DND-41 (cell line): Measurements from ENCODE around the gene THOC1.

Experiments
- ATAC-seq: fragments of 200-7000 bp; cut with Tn5 transposase; 3 replicates; pipeline ENCODE4 v1.9.1; 2021; ENCODE audit warnings: low read depth; ENCODE audit not compliant: insufficient read depth
- DNase-seq: peaks from one replicate; pipeline ENCODE4 v3.0.0-alpha.2; 2020
- H2AFZ ChIP-seq: 2 replicates; pipeline ENCODE4 v1.6.0; 2012; ENCODE audit warnings: low read depth, low read length
- H3K27ac ChIP-seq: 2 replicates; pipeline ENCODE4 v1.5.1; 2012; ENCODE audit warnings: low read length, inconsistent platforms
- H3K27me3 ChIP-seq: fragments of 200-600 bp; sonication (generic); 2 replicates; pipeline ENCODE4 v1.6.0; 2012; ENCODE audit warnings: low read length, mild to moderate bottlenecking, inconsistent platforms; ENCODE audit not compliant: insufficient read depth, poor library complexity
- H3K36me3 ChIP-seq: 2 replicates; pipeline ENCODE4 v1.5.1; 2012; ENCODE audit warnings: low read length, inconsistent platforms; ENCODE audit not compliant: insufficient read depth
- H3K4me1 ChIP-seq: 2 replicates; pipeline ENCODE4 v1.5.1; 2012; ENCODE audit warnings: mild to moderate bottlenecking, low read length; ENCODE audit not compliant: insufficient read depth
- H3K4me2 ChIP-seq: 2 replicates; pipeline ENCODE4 v1.6.0; 2012; ENCODE audit warnings: mild to moderate bottlenecking, moderate library complexity, low read length, inconsistent platforms; ENCODE audit not compliant: insufficient read depth
- H3K4me3 ChIP-seq, 2 experiments: fragments of 200-600 bp in 1 of 2; shearing (Covaris generic) in 1 of 2; 2 replicates each; pipeline ENCODE4 v1.5.1; 2012 to 2016; ENCODE audit warnings: inconsistent platforms in 2 of 2, low read length in 2 of 2, mild to moderate bottlenecking in 2 of 2, low read depth in 1 of 2, moderate library complexity in 1 of 2
- H3K79me2 ChIP-seq: 2 replicates; pipeline ENCODE4 v1.6.0; 2012; ENCODE audit warnings: low read length, inconsistent platforms; ENCODE audit not compliant: insufficient read depth
- H3K9ac ChIP-seq: 2 replicates; pipeline ENCODE4 v1.6.0; 2012; ENCODE audit warnings: low read depth, mild to moderate bottlenecking, inconsistent platforms, low read length, moderate library complexity
- H3K9me3 ChIP-seq: 2 replicates; pipeline ENCODE4 v1.5.1; 2012; ENCODE audit warnings: low read length, moderate library complexity, mild to moderate bottlenecking, inconsistent platforms; ENCODE audit not compliant: insufficient read depth, severe bottlenecking
- H4K20me1 ChIP-seq: 2 replicates; pipeline ENCODE4 v1.6.0; 2012; ENCODE audit warnings: low read length; ENCODE audit not compliant: insufficient read depth
- EZH2 ChIP-seq: IDR thresholded peaks from 3 replicates; pipeline ENCODE4 v1.6.1; 2012; ENCODE audit warnings: borderline replicate concordance, low read depth, mild to moderate bottlenecking, moderate library complexity, low read length, inconsistent platforms; ENCODE audit not compliant: severe bottlenecking
- TF ChIP-seq, protein P1 (sequence below): IDR thresholded peaks from 2 replicates; pipeline ENCODE4 v1.5.1; 2012; ENCODE audit warnings: borderline replicate concordance, low read length, moderate library complexity, mild to moderate bottlenecking; ENCODE audit not compliant: poor library complexity, severe bottlenecking; ENCODE audit errors: extremely low read depth

Gene THOC1

DNA sequence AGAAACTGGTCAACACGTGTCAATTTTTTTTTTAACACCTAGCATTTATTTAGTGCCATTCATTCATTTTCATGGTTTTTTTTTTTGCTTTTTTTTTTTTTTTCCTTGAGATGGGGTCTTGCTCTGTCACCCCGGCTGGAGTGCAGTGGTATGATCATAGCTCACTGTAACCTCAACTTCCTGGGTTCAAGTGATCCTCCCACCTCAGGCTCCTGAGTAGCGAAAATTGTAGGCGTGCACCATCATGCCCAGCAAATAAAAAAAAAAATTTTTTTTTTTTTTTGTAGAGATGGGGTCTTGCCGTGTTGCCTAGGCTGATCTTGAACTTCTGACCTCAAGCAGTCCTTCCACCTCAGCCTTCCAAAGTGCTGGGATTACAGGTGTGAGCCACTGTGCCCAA lies 88.3 kb downstream of the THOC1 start:
- Histone ChIP-seq H3K79me2 (peaks cover 85% of the 10 kb centered on the region), H3K9me3 (no peaks in the 10 kb centered on the region), H3K27ac (no peak overlapping the region), H3K9ac (no peak overlapping the region), H3K4me1 (no peaks in the 10 kb centered on the region), H4K20me1 (peaks cover 25% of the 10 kb centered on the region; the same call in 1 of the 2 replicates), H3K4me3 (no peak overlapping the region), H3K36me3 (peaks cover 62% of the 10 kb centered on the region), H2AFZ (no peak overlapping the region), H3K27me3 (no peaks in the 10 kb centered on the region), H3K4me2 (no peak overlapping the region)
- peak; percentile 29 for DNase-seq
- TF ChIP-seq, protein P1, sequence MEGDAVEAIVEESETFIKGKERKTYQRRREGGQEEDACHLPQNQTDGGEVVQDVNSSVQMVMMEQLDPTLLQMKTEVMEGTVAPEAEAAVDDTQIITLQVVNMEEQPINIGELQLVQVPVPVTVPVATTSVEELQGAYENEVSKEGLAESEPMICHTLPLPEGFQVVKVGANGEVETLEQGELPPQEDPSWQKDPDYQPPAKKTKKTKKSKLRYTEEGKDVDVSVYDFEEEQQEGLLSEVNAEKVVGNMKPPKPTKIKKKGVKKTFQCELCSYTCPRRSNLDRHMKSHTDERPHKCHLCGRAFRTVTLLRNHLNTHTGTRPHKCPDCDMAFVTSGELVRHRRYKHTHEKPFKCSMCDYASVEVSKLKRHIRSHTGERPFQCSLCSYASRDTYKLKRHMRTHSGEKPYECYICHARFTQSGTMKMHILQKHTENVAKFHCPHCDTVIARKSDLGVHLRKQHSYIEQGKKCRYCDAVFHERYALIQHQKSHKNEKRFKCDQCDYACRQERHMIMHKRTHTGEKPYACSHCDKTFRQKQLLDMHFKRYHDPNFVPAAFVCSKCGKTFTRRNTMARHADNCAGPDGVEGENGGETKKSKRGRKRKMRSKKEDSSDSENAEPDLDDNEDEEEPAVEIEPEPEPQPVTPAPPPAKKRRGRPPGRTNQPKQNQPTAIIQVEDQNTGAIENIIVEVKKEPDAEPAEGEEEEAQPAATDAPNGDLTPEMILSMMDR, result no peak
- no peak for TF ChIP-seq EZH2
- peak; percentile 54; the same call in 1 of the 3 replicates for ATAC-seq

DNA sequence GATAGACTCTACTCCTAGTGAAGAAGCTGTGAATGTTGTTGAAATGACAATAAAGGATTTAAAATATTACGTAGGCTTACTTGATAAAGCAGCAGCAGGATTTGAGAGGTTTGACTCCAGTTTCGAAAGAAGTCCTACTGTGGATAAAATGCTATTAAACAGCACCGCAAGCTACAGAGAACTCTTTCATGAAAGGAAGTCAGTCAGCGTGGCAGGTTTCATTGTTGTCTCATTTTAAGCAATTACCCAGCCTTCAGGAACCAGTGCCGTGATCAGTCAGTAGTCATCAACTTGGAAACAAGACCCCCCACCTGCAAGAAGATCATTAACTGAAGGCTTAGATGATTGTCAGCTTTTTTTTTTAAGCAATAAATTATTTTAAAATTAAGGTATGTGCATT lies 95.5 kb downstream of the THOC1 start:
- ATAC-seq (no peak), DNase-seq (no peak)
- no peaks in the 10 kb centered on the region for H3K27me3 ChIP-seq
- H3K9me3 ChIP-seq, result no peaks in the 10 kb centered on the region
- no peak overlapping the region for H3K9ac ChIP-seq
- H4K20me1 ChIP-seq, result peaks cover 15% of the 10 kb centered on the region; the same call in 1 of the 2 replicates
- no peak overlapping the region for H2AFZ ChIP-seq
- H3K4me2 ChIP-seq, result no peak overlapping the region
- TF ChIP-seq, protein P1, result no peak
- TF ChIP-seq EZH2, result no peak
- H3K36me3 ChIP-seq, result peaks cover 61% of the 10 kb centered on the region
- H3K4me1 ChIP-seq, result no peaks in the 10 kb centered on the region
- H3K79me2 ChIP-seq, result peaks cover 61% of the 10 kb centered on the region
- H3K27ac ChIP-seq, result no peak overlapping the region
- no peak overlapping the region for H3K4me3 ChIP-seq
